ENCODE data around the gene ZNF280A.
"Not testable (repeated sequence)": the region's sequence is repeated elsewhere in the genome, so short reads cannot be mapped to it uniquely, and the experiment has no call there.

- not testable (repeated sequence) for TF ChIP-seq POLR2A (IDR thresholded peaks at IDR 0.05; ENCODE audit: extremely low read depth, insufficient read length); CTCF (IDR thresholded peaks at IDR 0.05; ENCODE audit: low read depth, low read length)
These were observed 10.2 kb downstream of the ZNF280A start for GRCh38 chr22:22509912-22510311.
